Neural cell (in vitro differentiated cells): ENCODE measurements around the gene CDC45. TPM values are rescaled to one million over a fixed set of nuclear protein-coding genes. Genes with fewer than 3 reads are reported as not detected.

Experiments used
- H2AFZ ChIP-seq: fragments of 200-600, 300-800 bp; sonication (generic), shearing (Covaris generic); 2 replicates; pipeline ENCODE4 v1.6.0; 2014; ENCODE audit warnings: low read depth, mild to moderate bottlenecking, antibody characterized with exemption, low read length, moderate library complexity
- H3F3A ChIP-seq: fragments of 200-600 bp; shearing (Covaris generic); 2 replicates; pipeline ENCODE4 v1.6.1; 2016; ENCODE audit warnings: mild to moderate bottlenecking, moderate library complexity, mixed read lengths, antibody characterized with exemption, low read length; ENCODE audit not compliant: insufficient read depth, poor library complexity, severe bottlenecking
- H3K27ac ChIP-seq: fragments of 200-600, 300-800 bp; sonication (generic), shearing (Covaris generic); 2 replicates; pipeline ENCODE4 v1.5.1; 2014; ENCODE audit warnings: mild to moderate bottlenecking, low read length, moderate library complexity
- H3K27me3 ChIP-seq: fragments of 300-800, 200-600 bp; sonication (generic), shearing (Covaris generic); 2 replicates; pipeline ENCODE4 v1.6.0; 2014; ENCODE audit warnings: mild to moderate bottlenecking, low read depth, low read length, moderate library complexity; ENCODE audit not compliant: insufficient read depth
- H3K36me3 ChIP-seq: fragments of 300-800, 200-600 bp; sonication (generic), shearing (Covaris generic); 2 replicates; pipeline ENCODE4 v1.5.1; 2014; ENCODE audit warnings: mild to moderate bottlenecking, antibody characterized with exemption, low read length, moderate library complexity; ENCODE audit not compliant: insufficient read depth
- H3K4me2 ChIP-seq: fragments of 300-800, 200-600 bp; sonication (generic), shearing (Covaris generic); 2 replicates; pipeline ENCODE4 v1.6.0; 2014; ENCODE audit warnings: mild to moderate bottlenecking, low read length
- H3K4me3 ChIP-seq: fragments of 300-800, 200-600 bp; sonication (generic), shearing (Covaris generic); 2 replicates; pipeline ENCODE4 v1.5.1; 2014; ENCODE audit warnings: mild to moderate bottlenecking, low read length, moderate library complexity
- H3K79me2 ChIP-seq: fragments of 200-600 bp; shearing (Covaris generic); replicated peaks from 2 replicates; pipeline ENCODE4 v1.6.0; 2014; ENCODE audit warnings: mild to moderate bottlenecking, low read length, moderate library complexity; ENCODE audit not compliant: insufficient read depth
- H3K9ac ChIP-seq: fragments of 300-800, 200-600 bp; sonication (generic), shearing (Covaris generic); 2 replicates; pipeline ENCODE4 v1.6.1; 2016; ENCODE audit warnings: mild to moderate bottlenecking, low read length, mixed read lengths
- H3K9me2 ChIP-seq: fragments of 200-600 bp; shearing (Covaris generic); 2 replicates; pipeline ENCODE4 v1.6.1; 2016; ENCODE audit warnings: mild to moderate bottlenecking, low read length, mixed read lengths; ENCODE audit not compliant: insufficient read depth
- H3K9me3 ChIP-seq: fragments of 200-600, 300-800 bp; sonication (generic), shearing (Covaris generic); 2 replicates; pipeline ENCODE4 v1.6.1; 2016; ENCODE audit warnings: mild to moderate bottlenecking, mixed run types, low read length, moderate library complexity, mixed read lengths
- H4K20me1 ChIP-seq: fragments of 200-600 bp; shearing (Covaris generic); 2 replicates; pipeline ENCODE4 v1.6.1; 2016; ENCODE audit warnings: mild to moderate bottlenecking, mixed run types; ENCODE audit not compliant: insufficient read depth
- CTCF ChIP-seq: fragments of 450-650 bp; IDR thresholded peaks from 2 replicates; pipeline ENCODE4 v1.5.1; 2014; ENCODE audit warnings: antibody characterized with exemption, mild to moderate bottlenecking, moderate library complexity; ENCODE audit not compliant: poor library complexity, severe bottlenecking
- EP300 ChIP-seq: fragments of 450-650 bp; conservative IDR thresholded peaks from 2 replicates; pipeline ENCODE4 v1.6.1; 2014; ENCODE audit warnings: antibody characterized with exemption, mild to moderate bottlenecking, moderate library complexity; ENCODE audit not compliant: poor library complexity, severe bottlenecking
- EZH2 ChIP-seq: fragments of 200-600, 300-800 bp; shearing (Covaris generic), sonication (generic); IDR thresholded peaks from 2 replicates; pipeline ENCODE4 v1.6.1; 2014; ENCODE audit warnings: antibody characterized with exemption, low read length, borderline replicate concordance, mild to moderate bottlenecking; ENCODE audit not compliant: insufficient read depth, poor library complexity, severe bottlenecking
- MXI1 ChIP-seq: fragments of 450-650 bp; conservative IDR thresholded peaks from 2 replicates; pipeline ENCODE4 v1.6.1; 2014; ENCODE audit warnings: antibody characterized with exemption, mild to moderate bottlenecking; ENCODE audit not compliant: poor library complexity, severe bottlenecking
- POLR2AphosphoS5 ChIP-seq: IDR thresholded peaks from 2 replicates; pipeline ENCODE4 v1.6.1; 2012
- RAD21 ChIP-seq: fragments of 450-650 bp; conservative IDR thresholded peaks from 2 replicates; pipeline ENCODE4 v1.6.1; 2014; ENCODE audit warnings: antibody characterized with exemption, mild to moderate bottlenecking, moderate library complexity
- TAF1 ChIP-seq: IDR thresholded peaks from 2 replicates; pipeline ENCODE4 v1.6.1; 2012; ENCODE audit warnings: low read depth
- polyA plus RNA-seq: library from polyadenylated mRNA; depleted of rRNA; stranded (reverse); fragments of >200 nt; gene quantifications from 2 replicates; pipeline ENCODE4 v1.2.3, GENCODE V29; 2014
- TF ChIP-seq, protein P1 (sequence below): IDR thresholded peaks from 2 replicates; pipeline ENCODE4 v1.6.1; 2012; ENCODE audit warnings: borderline replicate concordance

CDC45 gene
- polyA plus RNA-seq, 1 donor from 2014 or later: 3.2 TPM

DNA sequence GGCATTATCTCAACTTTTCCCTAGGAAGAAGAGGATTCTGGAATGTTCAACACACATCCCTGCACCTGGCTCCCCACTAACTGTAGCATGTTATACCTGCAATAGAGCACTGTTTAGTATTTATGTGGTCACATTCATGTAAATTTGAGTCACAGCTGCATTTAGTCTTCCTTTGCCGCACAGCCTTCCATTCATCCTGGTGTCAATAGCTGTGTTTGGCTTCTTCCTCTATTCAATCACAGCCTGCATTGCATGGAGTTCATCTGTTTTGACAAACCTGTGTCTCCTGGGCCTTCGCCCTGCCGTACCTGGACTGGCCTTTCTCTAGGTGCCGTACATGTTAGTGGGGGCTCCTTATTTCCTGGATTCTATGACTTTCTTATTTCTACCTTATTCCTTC is 28.1 kb upstream of the CDC45 start:
- no peaks in the 10 kb centered on the region for H3F3A ChIP-seq
- H2AFZ ChIP-seq: no peak overlapping the region
- H3K36me3 ChIP-seq: peaks cover 9% of the 10 kb centered on the region
- no peak overlapping the region for H3K9ac ChIP-seq
- no peaks in the 10 kb centered on the region for H4K20me1 ChIP-seq
- H3K4me2 ChIP-seq: no peak overlapping the region
- H3K4me3 ChIP-seq: no peak overlapping the region
- H3K9me3 ChIP-seq: no peaks in the 10 kb centered on the region
- H3K27me3 ChIP-seq: no peaks in the 10 kb centered on the region
- peaks cover 16% of the 10 kb centered on the region for H3K79me2 ChIP-seq
- no peaks in the 10 kb centered on the region for H3K9me2 ChIP-seq
- no peak overlapping the region for H3K27ac ChIP-seq
- TF ChIP-seq MXI1 (no peak), EP300 (no peak), TAF1 (no peak), EZH2 (no peak)
- TF ChIP-seq, protein P1, sequence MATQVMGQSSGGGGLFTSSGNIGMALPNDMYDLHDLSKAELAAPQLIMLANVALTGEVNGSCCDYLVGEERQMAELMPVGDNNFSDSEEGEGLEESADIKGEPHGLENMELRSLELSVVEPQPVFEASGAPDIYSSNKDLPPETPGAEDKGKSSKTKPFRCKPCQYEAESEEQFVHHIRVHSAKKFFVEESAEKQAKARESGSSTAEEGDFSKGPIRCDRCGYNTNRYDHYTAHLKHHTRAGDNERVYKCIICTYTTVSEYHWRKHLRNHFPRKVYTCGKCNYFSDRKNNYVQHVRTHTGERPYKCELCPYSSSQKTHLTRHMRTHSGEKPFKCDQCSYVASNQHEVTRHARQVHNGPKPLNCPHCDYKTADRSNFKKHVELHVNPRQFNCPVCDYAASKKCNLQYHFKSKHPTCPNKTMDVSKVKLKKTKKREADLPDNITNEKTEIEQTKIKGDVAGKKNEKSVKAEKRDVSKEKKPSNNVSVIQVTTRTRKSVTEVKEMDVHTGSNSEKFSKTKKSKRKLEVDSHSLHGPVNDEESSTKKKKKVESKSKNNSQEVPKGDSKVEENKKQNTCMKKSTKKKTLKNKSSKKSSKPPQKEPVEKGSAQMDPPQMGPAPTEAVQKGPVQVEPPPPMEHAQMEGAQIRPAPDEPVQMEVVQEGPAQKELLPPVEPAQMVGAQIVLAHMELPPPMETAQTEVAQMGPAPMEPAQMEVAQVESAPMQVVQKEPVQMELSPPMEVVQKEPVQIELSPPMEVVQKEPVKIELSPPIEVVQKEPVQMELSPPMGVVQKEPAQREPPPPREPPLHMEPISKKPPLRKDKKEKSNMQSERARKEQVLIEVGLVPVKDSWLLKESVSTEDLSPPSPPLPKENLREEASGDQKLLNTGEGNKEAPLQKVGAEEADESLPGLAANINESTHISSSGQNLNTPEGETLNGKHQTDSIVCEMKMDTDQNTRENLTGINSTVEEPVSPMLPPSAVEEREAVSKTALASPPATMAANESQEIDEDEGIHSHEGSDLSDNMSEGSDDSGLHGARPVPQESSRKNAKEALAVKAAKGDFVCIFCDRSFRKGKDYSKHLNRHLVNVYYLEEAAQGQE: no peak

DNA sequence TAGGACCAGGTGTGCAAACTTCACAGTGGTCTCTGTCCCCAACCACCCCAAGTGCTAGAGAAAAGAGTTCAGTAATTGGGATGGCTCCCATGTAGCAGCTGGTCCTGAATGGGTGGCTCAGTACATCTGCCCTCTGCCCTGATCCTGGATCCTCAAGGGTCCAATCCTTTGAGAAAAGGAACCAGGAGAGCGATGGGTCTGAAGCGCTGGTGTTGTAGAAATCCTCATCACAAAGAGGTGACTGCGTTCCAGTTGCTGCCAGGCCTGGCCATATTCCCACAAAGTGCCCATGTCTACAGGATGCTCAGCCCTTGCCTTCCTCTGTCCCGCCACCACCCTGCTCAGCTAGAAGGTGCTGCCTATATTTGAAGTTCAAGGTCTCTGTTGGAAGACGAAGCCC is 26.0 kb upstream of the CDC45 start:
- Histone ChIP-seq H4K20me1 (no peaks in the 10 kb centered on the region), H3K27me3 (no peaks in the 10 kb centered on the region), H3K79me2 (peaks cover 3% of the 10 kb centered on the region), H3F3A (no peaks in the 10 kb centered on the region), H3K36me3 (peaks cover 9% of the 10 kb centered on the region), H3K9ac (no peak overlapping the region), H2AFZ (no peak overlapping the region), H3K9me2 (no peaks in the 10 kb centered on the region), H3K4me2 (no peak overlapping the region), H3K9me3 (no peaks in the 10 kb centered on the region), H3K27ac (no peak overlapping the region), H3K4me3 (no peak overlapping the region)
- TF ChIP-seq, protein P1: no peak
- TF ChIP-seq EZH2 (no peak), POLR2AphosphoS5 (no peak), EP300 (no peak), RAD21 (no peak), CTCF (no peak), MXI1 (no peak)
